ENCODE data around the gene CCDC175. TPM values are rescaled to one million over a fixed set of nuclear protein-coding genes. Genes with fewer than 3 reads are reported as not detected.

Gene CCDC175
- total and polyA plus RNA-seq, 10 of the 15 experiments (the other 5 are each of a cell fraction or from before 2014, with no cell fraction given), result not detected

- TF ChIP-seq SPI1 (IDR thresholded peaks at IDR 0.05; ENCODE audit: borderline replicate concordance, insufficient read depth, low read depth, low read length), result no peak
Measured at GRCh38 chr14:59478540-59478939, 98.1 kb downstream of the CCDC175 start (continued).

- in situ Hi-C loops (cut with MboI) (loop anchor here (25.0 kb wide), 1 partner anchor 687 kb away; the partner anchor contains the start of gene DHRS7), intact Hi-C loops (cut with micrococcal nuclease; ENCODE audit: unreplicated experiment) (no loop called here)
- ChIA-PET CTCF (interaction anchor here (0.9 to 1.0 kb wide), 2 partner anchors 32 to 351 kb away, joined by 3 to 4 read pairs; no protein-coding TSS in a partner anchor), POLR2A (no interaction called here), SMC1A (ENCODE audit: uncharacterized antibody, unreplicated experiment) (interaction anchor here (1.5 kb wide), 2 partner anchors 11 to 24 kb away, joined by 3 to 5 read pairs; no protein-coding TSS in a partner anchor), RAD21 (ENCODE audit: unreplicated experiment) (no interaction called here)
- no peak overlapping the region for H3K27ac ChIP-seq (ENCODE audit: control insufficient read depth, insufficient read depth)
- no peak for DNase-seq (ENCODE audit: low read depth, low spot score)
- no peak for FAIRE-seq
- no peak overlapping the region for H2AFZ ChIP-seq (ENCODE audit: control insufficient read depth, low read depth, low read length)
- no peaks in the 10 kb centered on the region for H3K9me3 ChIP-seq (replicated peaks; ENCODE audit: control insufficient read depth, insufficient read depth, low read length)
- peaks cover 2 to 7% of the 10 kb centered on the region in 2 experiments; a peak in 2 of 4 replicates for H3K36me3 ChIP-seq (ENCODE audit: control insufficient read depth in 2 of 2, insufficient read depth in 2 of 2, low read length in 1 of 2)
- ATAC-seq, result no peak
- H3K4me1 ChIP-seq (ENCODE audit: control insufficient read depth, insufficient read depth, low read length), result peaks cover 2% of the 10 kb centered on the region; the same call in 1 of the 2 replicates
- BruUV-seq (replicated peaks), result no TSS peak
- 92% methylated on average over 1 of the region's 1 CpG for WGBS (ENCODE audit: insufficient coverage, insufficient replicate concordance, low lambda C conversion rate, missing lambda C conversion rate)
- no peak overlapping the region for H3K9ac ChIP-seq (ENCODE audit: control insufficient read depth, insufficient read depth, low read length)
- no peaks in the 10 kb centered on the region for H4K20me1 ChIP-seq (ENCODE audit: control insufficient read depth, insufficient read depth)
- H3K79me2 ChIP-seq (ENCODE audit: control insufficient read depth, insufficient read depth, low read length), result peaks cover 5% of the 10 kb centered on the region
- no peak overlapping the region for H3K4me3 ChIP-seq
- H3K27me3 ChIP-seq (replicated peaks in 1 of 2; ENCODE audit: control insufficient read depth in 2 of 2, insufficient read depth in 2 of 2, low read length in 1 of 2), result no peaks in the 10 kb centered on the region
- no peak overlapping the region for H3K4me2 ChIP-seq (ENCODE audit: control insufficient read depth, insufficient read depth)
- no peak for TF ChIP-seq CHD2 (IDR thresholded peaks at IDR 0.05; ENCODE audit: borderline replicate concordance, low read depth, low read length)
- TF ChIP-seq KDM1A (IDR thresholded peaks at IDR 0.05; ENCODE audit: borderline replicate concordance), result no peak
- no peak for TF ChIP-seq SIX5 (IDR thresholded peaks at IDR 0.05; ENCODE audit: low read depth, low read length, severe bottlenecking)
- TF ChIP-seq ZNF274 (IDR thresholded peaks at IDR 0.05; ENCODE audit: insufficient read depth, insufficient read length), result no peak
- TF ChIP-seq HCFC1 (IDR thresholded peaks at IDR 0.05; ENCODE audit: low read length), result no peak
- TF ChIP-seq PML (IDR thresholded peaks at IDR 0.05; ENCODE audit: low read length), result no peak
- no peak for TF ChIP-seq USF2 (IDR thresholded peaks at IDR 0.05; ENCODE audit: borderline replicate concordance, low read depth, low read length)
- TF ChIP-seq RAD51 (IDR thresholded peaks at IDR 0.05), result no peak
- no peak for TF ChIP-seq NR2C2 (IDR thresholded peaks at IDR 0.05; ENCODE audit: borderline replicate concordance, control insufficient read depth, insufficient read length, low read depth)
- TF ChIP-seq E4F1 (IDR thresholded peaks at IDR 0.05; ENCODE audit: borderline replicate concordance, partially characterized antibody), result no peak
- no peak for TF ChIP-seq EP300 (IDR thresholded peaks at IDR 0.05; ENCODE audit: borderline replicate concordance in 1 of 2, control insufficient read depth in 1 of 2, low read depth in 2 of 2, low read length in 2 of 2)
- no peak for TF ChIP-seq IRF5 (IDR thresholded peaks at IDR 0.05; ENCODE audit: borderline replicate concordance)
- no peak for TF ChIP-seq NR2C1 (IDR thresholded peaks at IDR 0.05)
- no peak for TF ChIP-seq ZBTB4 (CRISPR knock-in tag; IDR thresholded peaks at IDR 0.05)
Measured at GRCh38 chr14:59475709-59476108, 100.9 kb downstream of the CCDC175 start.

Measured in GM12878 (cell line).